Islet of Langerhans (tissue), 1 donor: ENCODE results near the gene NUCB2.
"Not testable (repeated sequence)": the region's sequence is repeated elsewhere in the genome, so short reads cannot be mapped to it uniquely, and the experiment has no call there.

Experiments
- FAIRE-seq: peaks from one replicate; lab custom pipeline; 2011; peaks lifted over from hg19 to GRCh38; lab: Jason Lieb, UNC

The NUCB2 gene

GRCh38 chr11:17276236-17277023 is at the start of gene NUCB2:
Gene NUCB2, plus strand, starts transcription at chr11:17276739. Its CDS starts 18,585 bp downstream, at chr11:17295324.
- peak; percentile 17 for FAIRE-seq

- not testable (repeated sequence) for FAIRE-seq
These were observed 48.2 kb upstream of the NUCB2 start for GRCh38 chr11:17228186-17228925.

- no peak for FAIRE-seq
These were observed 46.9 kb upstream of the NUCB2 start for GRCh38 chr11:17229481-17230152.

- no peak for FAIRE-seq
These were observed 45.4 kb upstream of the NUCB2 start for GRCh38 chr11:17230867-17231851.

- FAIRE-seq = no peak
These were observed 43.4 kb upstream of the NUCB2 start for GRCh38 chr11:17233101-17233500.

- FAIRE-seq = no peak
These were observed 38.2 kb upstream of the NUCB2 start for GRCh38 chr11:17238377-17238776.

- FAIRE-seq = not testable (repeated sequence)
These were observed 36.6 kb upstream of the NUCB2 start for GRCh38 chr11:17239927-17240326.

GRCh38 chr11:17240780-17241179 is 35.8 kb upstream of the NUCB2 start:
- no peak for FAIRE-seq

- not testable (repeated sequence) for FAIRE-seq
These were observed 33.6 kb upstream of the NUCB2 start for GRCh38 chr11:17242954-17243353.

- no peak for FAIRE-seq
These were observed 32.5 kb upstream of the NUCB2 start for GRCh38 chr11:17244046-17244445.

GRCh38 chr11:17250561-17251350 is 25.8 kb upstream of the NUCB2 start:
- FAIRE-seq = no peak

GRCh38 chr11:17252704-17253103 is 23.8 kb upstream of the NUCB2 start:
- FAIRE-seq = no peak

GRCh38 chr11:17256512-17256911 is 20.0 kb upstream of the NUCB2 start:
- no peak for FAIRE-seq

GRCh38 chr11:17257196-17257595 is 19.3 kb upstream of the NUCB2 start:
- no peak for FAIRE-seq

GRCh38 chr11:17258670-17259069 is 17.9 kb upstream of the NUCB2 start:
- FAIRE-seq = no peak

GRCh38 chr11:17259519-17259918 is 17.0 kb upstream of the NUCB2 start:
- FAIRE-seq = no peak

GRCh38 chr11:17260020-17260419 is 16.5 kb upstream of the NUCB2 start:
- no peak for FAIRE-seq

GRCh38 chr11:17263769-17264168 is 12.8 kb upstream of the NUCB2 start:
- FAIRE-seq = no peak

- no peak for FAIRE-seq
These were observed 9.8 kb upstream of the NUCB2 start for GRCh38 chr11:17266781-17267180.

- FAIRE-seq = no peak
These were observed 9.0 kb upstream of the NUCB2 start for GRCh38 chr11:17267576-17267975.

- not testable (repeated sequence) for FAIRE-seq
These were observed 8.0 kb upstream of the NUCB2 start for GRCh38 chr11:17268500-17268899.
